Measurements from ENCODE around the gene MTA1. TPM values are rescaled to one million over a fixed set of nuclear protein-coding genes. Genes with fewer than 3 reads are reported as not detected.

The MTA1 gene
- total RNA-seq, 1 donor from 2014 or later, result 74.8 TPM

- H3K27me3 ChIP-seq, result no peaks in the 10 kb centered on the region
- intact Hi-C loops (cut with DNase I), result no loop called here
- ATAC-seq (peak; percentile 57), DNase-seq (peak; percentile 95)
- H3K36me3 ChIP-seq, result no peaks in the 10 kb centered on the region
- H3K27ac ChIP-seq, result peak overlapping the region; percentile 98
- TF ChIP-seq CTCF (IDR thresholded peaks at IDR 0.05), result no peak
- H3K4me1 ChIP-seq, result peaks cover 60% of the 10 kb centered on the region
- no peaks in the 10 kb centered on the region for H3K9me3 ChIP-seq
- H3K4me3 ChIP-seq, result peak overlapping the region; percentile 40
These were observed 62.3 kb downstream of the MTA1 start for GRCh38 chr14:105481886-105482457.

GRCh38 chr14:105482486-105483110, 63.0 kb downstream of the MTA1 start:
- no peak for TF ChIP-seq CTCF (IDR thresholded peaks at IDR 0.05)
- peak overlapping the region; percentile 98 for H3K27ac ChIP-seq
- DNase-seq, result no peak
- H3K4me3 ChIP-seq, result no peak overlapping the region
- no peaks in the 10 kb centered on the region for H3K9me3 ChIP-seq
- intact Hi-C loops (cut with DNase I), result no loop called here
- ATAC-seq, result no peak
- H3K36me3 ChIP-seq, result no peaks in the 10 kb centered on the region
- no peaks in the 10 kb centered on the region for H3K27me3 ChIP-seq
- peaks cover 66% of the 10 kb centered on the region for H3K4me1 ChIP-seq

GRCh38 chr14:105483300-105484068, 63.9 kb downstream of the MTA1 start:
- no peaks in the 10 kb centered on the region for H3K9me3 ChIP-seq
- no peak overlapping the region for H3K4me3 ChIP-seq
- no peak for ATAC-seq
- H3K36me3 ChIP-seq, result no peaks in the 10 kb centered on the region
- peak overlapping the region; percentile 98 for H3K27ac ChIP-seq
- DNase-seq, result no peak
- intact Hi-C loops (cut with DNase I), result no loop called here
- no peaks in the 10 kb centered on the region for H3K27me3 ChIP-seq
- TF ChIP-seq CTCF (IDR thresholded peaks at IDR 0.05), result no peak
- H3K4me1 ChIP-seq, result peaks cover 75% of the 10 kb centered on the region

GRCh38 chr14:105484069-105484996, 64.7 kb downstream of the MTA1 start:
- Histone ChIP-seq H3K27me3 (no peaks in the 10 kb centered on the region), H3K4me1 (peaks cover 78% of the 10 kb centered on the region), H3K27ac (peak overlapping the region; percentile 47), H3K4me3 (no peak overlapping the region), H3K9me3 (no peaks in the 10 kb centered on the region), H3K36me3 (no peaks in the 10 kb centered on the region)
- ATAC-seq, result no peak
- no peak for DNase-seq
- intact Hi-C loops (cut with DNase I), result no loop called here
- TF ChIP-seq CTCF (IDR thresholded peaks at IDR 0.05), result no peak

- no peak for TF ChIP-seq CTCF (IDR thresholded peaks at IDR 0.05)
- intact Hi-C loops (cut with DNase I), result no loop called here
- Histone ChIP-seq H3K4me3 (no peak overlapping the region), H3K27ac (peak overlapping the region; percentile 91), H3K27me3 (no peaks in the 10 kb centered on the region), H3K9me3 (no peaks in the 10 kb centered on the region), H3K4me1 (peaks cover 77% of the 10 kb centered on the region), H3K36me3 (no peaks in the 10 kb centered on the region)
- no peak for DNase-seq
- no peak for ATAC-seq
These were observed 65.4 kb downstream of the MTA1 start for GRCh38 chr14:105484997-105485393.
